NCI-H1930 (cell line): ENCODE results near the gene ARHGAP4.
A peak's percentile ranks its signal among the peaks of the same experiment; 100 is the strongest.

Experiments
- DNase-seq, 2 experiments: peaks; one replicate each; lab custom pipeline; 2025; lab: John Stamatoyannopoulos, UW

Gene ARHGAP4

DNA sequence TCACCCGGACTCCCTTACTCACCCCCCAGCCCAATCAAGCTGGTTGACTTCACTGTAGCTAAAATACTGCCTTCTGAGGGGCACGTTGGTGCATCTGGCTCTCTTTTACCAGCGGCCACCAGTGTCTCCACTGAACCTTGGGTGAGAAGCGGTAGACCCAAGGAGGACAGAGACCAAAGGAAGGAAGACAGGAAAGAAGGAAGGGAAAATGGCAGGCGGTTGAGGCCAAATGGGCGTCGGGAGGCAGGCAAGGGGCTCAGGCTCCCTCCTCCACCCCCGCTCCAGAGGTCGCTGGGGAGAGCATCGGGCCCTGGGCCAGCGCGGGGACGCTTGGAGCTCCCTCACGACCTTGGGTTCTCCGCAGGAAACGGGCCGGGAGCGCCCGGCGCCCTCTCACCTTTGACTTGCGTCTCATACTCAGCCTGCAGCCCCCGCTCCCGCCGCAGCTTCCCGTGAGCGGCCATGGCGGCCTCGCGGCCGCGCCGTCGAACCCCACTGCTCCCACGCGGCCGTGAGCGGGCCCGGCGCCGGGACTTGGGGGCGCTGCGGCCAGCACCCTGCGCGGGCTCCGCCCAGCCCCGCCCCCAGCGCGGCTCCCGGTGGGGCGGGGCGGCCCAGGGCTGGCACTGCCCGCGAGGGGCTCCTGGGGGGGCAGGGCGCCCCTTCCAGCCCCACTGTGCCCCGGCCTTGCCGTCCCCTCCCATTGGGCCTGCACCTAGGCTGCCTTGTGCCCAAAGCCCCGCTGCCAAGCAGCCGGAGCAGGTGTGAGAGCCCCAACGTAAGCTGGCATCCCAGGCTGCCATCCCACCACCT, at the start of gene ARHGAP4:
ARHGAP4 (minus strand) TSS at position 526 of the 813 bp plus-strand sequence; CDS start at position 464, 62 bp downstream.
- peak in 1 of 2 experiments; percentile 21 for DNase-seq

DNA sequence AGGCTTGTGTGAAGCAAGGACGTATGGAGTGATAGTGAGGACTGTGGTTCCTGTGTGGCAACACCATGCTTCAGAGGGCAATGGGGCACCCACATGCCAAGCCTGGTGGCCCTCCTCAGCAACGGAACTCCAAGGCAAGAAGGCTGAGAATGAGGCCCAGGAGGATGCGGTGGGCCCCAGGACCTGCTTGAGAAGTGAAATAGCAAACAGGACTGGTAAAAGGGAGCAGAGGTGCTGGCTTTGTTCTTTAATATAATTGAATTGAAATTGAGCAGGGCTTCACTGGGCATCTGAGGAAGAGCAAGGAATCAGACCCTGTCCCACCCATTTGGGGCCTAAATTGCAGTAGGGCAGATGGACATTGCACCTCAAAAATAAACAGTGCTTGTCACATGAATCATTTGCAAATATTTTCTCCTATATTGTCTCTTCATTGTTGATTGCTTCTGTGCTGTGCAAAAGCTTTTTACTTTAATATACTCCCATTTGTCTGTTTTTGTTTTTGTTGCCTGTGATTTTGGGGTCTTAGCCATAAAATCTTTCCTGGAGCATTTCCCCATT, 48.7 kb upstream of the ARHGAP4 start:
- no peak for DNase-seq

DNA sequence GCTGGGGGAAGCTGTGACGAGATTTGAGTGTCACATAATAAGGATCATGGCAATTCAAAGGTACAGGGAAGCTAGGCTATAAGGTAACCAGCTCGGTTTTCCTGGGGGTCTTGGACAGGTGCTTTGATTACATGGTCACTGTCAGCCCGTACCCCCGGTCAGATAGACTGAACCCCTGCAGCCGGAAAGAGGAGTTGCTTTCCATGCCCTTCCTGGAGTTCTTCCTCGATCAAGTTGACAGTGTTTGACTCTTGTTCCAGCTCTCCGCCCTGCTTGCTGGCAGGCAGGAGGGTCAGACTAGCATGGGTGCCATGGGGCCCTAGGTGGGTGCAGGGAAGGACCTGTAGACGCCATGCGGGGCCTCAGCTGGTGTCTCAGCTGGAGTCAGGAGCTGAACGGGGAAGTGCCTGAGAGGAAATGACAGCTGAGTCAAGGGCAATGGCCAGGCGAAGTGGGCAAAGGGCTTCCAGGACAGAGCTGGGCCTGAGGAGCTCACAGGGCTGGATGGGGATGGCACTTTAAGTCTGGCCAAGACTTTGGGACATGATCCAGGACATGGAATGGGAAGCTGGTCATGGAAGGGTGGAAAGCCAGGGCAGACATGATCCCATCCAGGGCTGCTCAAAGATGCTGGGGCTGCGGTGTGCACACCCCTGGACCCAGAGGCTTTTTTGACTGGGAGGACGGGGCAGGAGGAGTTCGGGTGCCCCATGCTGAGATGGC, 48.1 kb upstream of the ARHGAP4 start:
- DNase-seq = no peak

- no peak for DNase-seq
These were observed 47.3 kb upstream of the ARHGAP4 start for GRCh38 chrX:153973127-153974002.

- DNase-seq = peak; percentile 88 to 94
These were observed 46.5 kb upstream of the ARHGAP4 start, which contains the start of gene TMEM187 for GRCh38 chrX:153972368-153973126. TMEM187 (plus strand) TSS chrX:153972754; CDS start chrX:153982063, 9,309 bp downstream.

DNA sequence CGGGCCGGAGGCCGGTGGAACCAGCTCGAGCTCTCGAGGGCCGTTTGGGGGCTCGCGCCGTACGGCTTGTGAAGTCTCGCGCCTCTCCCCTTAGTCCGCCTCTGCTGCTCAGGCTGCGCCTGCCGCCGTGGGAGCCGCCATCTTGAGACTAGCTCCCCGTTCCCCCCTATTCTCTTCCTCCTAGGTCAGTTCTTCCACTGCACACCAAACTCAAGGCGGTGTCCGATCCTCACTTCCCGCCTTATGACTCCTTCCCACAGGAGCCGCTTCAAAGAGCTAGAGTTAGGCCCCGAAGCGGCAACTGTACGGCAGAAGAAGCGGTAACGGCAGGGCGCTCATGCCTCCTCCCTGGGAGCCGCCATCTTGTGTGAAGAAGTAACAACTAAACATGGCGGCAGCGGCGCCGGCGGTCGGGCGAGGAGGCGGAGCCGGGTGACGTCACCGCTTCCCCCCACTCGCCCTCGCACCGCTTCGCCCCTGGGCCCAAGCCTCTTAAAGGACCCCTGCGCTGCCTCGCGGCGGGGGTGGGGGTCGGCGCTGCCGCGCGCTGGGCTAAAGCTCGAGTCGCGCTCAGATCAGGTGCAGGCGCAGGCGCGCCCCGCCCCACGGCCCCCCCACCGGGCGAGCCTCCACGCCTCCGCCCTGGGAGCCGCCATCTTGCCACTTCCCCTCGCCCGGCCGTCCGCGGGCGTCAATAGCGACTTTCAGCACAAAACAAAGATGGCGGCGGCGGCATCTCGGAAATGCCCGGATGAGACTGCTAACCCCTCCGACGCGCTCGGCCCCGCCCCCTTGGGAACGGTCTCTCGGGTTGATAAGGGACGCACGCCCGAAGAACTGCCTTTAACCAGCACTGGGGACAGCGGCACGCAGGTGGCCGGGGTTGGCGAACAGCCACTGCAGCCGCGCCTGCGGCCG, 45.6 kb upstream of the ARHGAP4 start, which contains the start of gene HCFC1:
HCFC1 (minus strand) TSS at position 369 of the 918 bp plus-strand sequence. CDS start 978 bp downstream, outside the sequence.
- DNase-seq = peak; percentile 87 to 95

GRCh38 chrX:153971124-153971449, 45.0 kb upstream of the ARHGAP4 start:
- DNase-seq = peak; percentile 60 to 69

- no peak for DNase-seq
These were observed 44.5 kb upstream of the ARHGAP4 start for GRCh38 chrX:153970357-153971123.

DNA sequence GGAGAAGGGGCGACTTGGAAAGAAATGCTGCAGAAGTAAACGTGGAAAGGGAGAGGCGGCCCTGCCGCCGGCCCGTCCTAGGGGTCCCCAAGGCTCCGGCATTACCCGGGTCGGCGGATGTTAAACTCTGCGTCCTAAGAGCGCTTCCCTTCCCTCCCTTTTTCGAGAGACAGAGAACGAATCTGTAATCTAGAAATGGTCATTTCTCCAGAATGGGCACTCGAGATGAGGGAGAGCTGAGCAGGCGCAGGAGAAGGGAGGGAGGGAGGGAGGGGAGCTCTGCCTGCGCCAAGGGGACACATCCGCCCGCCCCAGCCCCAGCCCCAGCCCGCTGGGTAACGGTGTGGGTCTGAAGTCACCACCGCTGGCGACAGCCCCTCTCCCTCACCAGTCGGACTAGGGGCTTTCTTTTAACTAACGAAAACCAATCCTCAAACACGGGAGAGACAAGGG, 43.9 kb upstream of the ARHGAP4 start:
- no peak for DNase-seq

GRCh38 chrX:153969125-153969903, 43.2 kb upstream of the ARHGAP4 start:
- DNase-seq = no peak

DNA sequence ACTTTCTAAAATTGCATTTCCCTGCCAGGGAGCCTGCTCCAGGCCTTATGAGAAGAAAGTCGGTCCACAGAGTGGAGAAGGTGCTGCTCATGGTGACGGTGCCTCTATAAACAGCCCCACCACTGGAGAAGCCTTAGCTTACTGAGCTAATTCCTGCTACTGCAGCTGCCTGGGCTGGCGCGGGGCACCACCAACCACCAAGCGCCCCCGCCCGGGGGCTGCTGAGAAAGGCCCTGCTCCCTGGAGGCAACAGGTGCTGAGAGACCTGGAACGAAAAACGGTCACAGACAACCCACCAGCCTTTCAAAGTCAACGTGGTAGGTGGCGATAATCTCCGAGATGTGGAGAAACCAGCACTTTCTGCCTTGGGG, 42.7 kb upstream of the ARHGAP4 start:
- DNase-seq = no peak

GRCh38 chrX:153968255-153968654, 42.2 kb upstream of the ARHGAP4 start:
- DNase-seq = no peak

DNA sequence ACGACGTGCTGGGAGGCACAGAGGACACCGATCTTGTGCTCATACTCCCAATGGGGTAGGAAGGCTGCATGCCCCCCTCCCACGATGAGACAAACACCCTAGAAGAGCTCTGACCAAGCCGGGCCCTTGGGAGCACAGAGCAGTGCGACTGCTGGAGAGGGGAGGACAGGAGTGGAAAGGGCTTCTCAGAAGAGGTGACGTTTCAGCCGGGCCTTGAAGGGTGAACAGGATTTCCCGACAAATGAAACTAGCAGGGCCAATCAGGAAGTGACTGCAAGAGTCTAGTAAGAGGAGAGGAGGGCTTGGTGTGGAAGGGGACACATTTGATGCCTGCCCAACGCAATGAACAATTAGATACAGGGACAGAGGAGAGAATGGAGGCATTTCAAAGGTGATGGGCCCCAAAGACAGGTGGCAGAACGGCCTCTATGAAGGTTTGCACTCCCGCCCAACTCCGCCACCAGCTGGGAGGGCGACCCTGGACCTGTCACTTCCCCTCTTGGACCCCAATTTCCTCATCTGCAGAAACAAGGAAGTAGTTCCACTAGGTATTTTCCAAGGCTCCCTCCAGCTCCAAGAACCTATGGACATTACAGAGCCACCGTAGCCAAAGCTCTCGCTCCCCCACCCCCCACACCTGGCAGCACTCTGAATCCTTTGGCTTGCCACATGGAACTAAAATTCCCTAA, 41.6 kb upstream of the ARHGAP4 start:
- no peak for DNase-seq

- no peak for DNase-seq
These were observed 40.9 kb upstream of the ARHGAP4 start for GRCh38 chrX:153966841-153967535.

DNA sequence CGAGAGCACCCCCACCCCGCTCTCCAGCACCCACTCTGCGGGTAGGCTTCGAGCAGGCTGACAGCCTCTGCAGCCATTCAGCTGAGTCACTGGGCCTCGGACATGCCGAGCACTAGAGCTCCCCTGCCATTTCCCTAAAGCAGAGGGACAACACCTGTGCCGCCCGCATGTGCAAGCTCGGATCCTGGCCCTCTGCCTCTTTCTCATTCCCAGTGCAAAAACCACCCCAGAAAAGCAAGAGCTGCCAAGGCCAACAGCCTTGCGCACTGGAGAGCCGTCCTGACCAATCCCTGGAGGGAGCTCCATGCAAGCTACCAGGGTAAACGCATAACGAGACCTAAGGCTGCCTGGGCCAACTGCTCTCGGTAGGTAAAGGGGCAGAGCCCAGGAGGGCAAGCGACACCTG, 40.2 kb upstream of the ARHGAP4 start:
- DNase-seq = no peak

GRCh38 chrX:153965406-153965805, 39.3 kb upstream of the ARHGAP4 start:
- no peak for DNase-seq

DNA sequence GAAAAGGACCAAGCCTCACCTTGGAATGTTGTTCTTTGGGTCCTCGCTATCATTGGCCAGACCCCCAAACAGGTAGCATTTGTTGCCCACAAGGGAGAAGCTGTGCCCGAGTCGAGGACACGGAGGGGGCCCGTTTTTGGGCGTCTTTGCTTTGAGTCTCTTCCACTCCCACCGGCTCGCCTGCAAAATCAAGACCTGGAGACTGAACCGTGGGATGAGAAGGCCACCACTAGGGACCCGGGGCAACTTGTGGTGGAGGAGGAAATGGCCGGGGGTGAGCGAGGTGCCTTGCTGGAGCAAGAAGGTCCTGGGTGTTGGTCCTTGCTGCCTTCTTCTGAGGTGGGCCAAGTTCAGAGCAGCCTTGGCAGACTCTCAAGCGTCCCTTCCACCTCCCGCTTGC, 38.0 kb upstream of the ARHGAP4 start:
- no peak for DNase-seq
